SU-DHL-6 (cell line): ENCODE data around the gene PDZD4.

Source experiments
- CTCF ChIP-seq: fragments of 200-600 bp; sonication (generic); IDR thresholded peaks from one replicate; pipeline ENCODE4 v1.5.1; 2017; ENCODE audit warnings: antibody characterized with exemption, mild to moderate bottlenecking, low read length, moderate library complexity; ENCODE audit not compliant: insufficient read depth, poor library complexity, severe bottlenecking
- EZH2phosphoT487 ChIP-seq: fragments of 200-600 bp; sonication (generic), shearing (Covaris generic); conservative IDR thresholded peaks from 2 replicates; pipeline ENCODE4 v1.6.1; 2018; ENCODE audit warnings: mild to moderate bottlenecking, antibody characterized with exemption, low read length, moderate library complexity, mixed read lengths

DNA sequence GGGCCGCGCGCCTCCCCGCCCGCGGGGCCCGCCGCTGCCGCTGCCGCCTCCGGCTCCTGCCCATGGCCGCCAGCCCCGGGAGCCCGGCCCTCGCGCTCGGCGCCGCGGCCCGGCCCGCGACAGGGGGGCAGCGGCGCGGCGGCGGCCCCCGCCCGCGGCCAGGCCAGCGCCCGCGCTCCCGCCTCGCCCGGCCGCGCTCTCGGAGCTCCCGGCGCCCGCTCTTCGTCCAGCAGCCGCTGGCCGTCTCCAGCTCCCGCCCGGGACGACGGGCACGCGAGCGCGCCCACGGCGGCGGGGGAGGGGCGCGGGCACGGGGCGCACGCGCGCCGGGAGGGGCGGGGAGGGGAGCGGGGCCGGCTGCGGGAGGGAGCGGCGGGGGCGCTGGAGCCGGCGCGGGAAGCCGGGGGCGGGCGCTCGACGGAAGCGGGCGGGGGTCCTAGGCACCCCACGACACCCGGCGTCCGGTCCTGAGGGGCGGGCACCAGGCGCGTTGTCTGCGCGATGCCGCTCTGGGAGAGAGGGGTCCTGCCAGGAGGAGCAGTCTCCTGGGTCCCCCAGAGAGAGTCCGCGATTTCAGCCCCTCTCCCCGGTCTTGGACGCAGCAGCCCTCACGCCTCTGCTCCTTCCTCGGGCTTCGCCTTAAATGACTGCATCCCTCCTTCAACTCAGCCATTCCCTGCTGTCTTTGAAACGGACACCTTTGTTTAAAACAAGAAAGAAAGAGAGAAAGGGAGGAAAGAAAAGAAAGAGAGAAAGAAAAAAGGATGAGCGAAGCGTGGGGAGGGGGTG lies 490 bp upstream of the PDZD4 start:
- TF ChIP-seq CTCF (no peak), EZH2phosphoT487 (no peak)
